HEK293T (cell line): Measurements from ENCODE around the gene PRDM16.

Source experiments
- CTCF ChIA-PET: fragments of 350-600 bp; formaldehyde crosslinking; extraction: SDS; loops from one replicate; lab custom pipeline; 2021; ENCODE audit warnings: antibody characterized with exemption, inconsistent platforms; lab: Yijun Ruan, JAX
- POLR2A ChIA-PET: fragments of 350-600 bp; formaldehyde crosslinking; extraction: SDS; loops from one replicate; lab custom pipeline; 2020; ENCODE audit warnings: antibody characterized with exemption, inconsistent platforms; lab: Yijun Ruan, JAX
- DNase-seq: peaks from one replicate; pipeline ENCODE4 v3.0.0; 2012; ENCODE audit warnings: mixed read lengths; ENCODE audit errors: extremely low spot score
- ARNT ChIP-seq: fragments of 450-650 bp; IDR thresholded peaks from 2 replicates; pipeline ENCODE4 v1.6.1; 2017; ENCODE audit warnings: mild to moderate bottlenecking
- BHLHE40 ChIP-seq: fragments of 450-650 bp; IDR thresholded peaks from 2 replicates; pipeline ENCODE4 v1.6.1; 2016; ENCODE audit warnings: mild to moderate bottlenecking, moderate library complexity, borderline replicate concordance
- CTBP1 ChIP-seq: fragments of 450-650 bp; IDR thresholded peaks from 2 replicates; pipeline ENCODE4 v1.6.1; 2016; ENCODE audit warnings: borderline replicate concordance
- ELF4 ChIP-seq: fragments of 450-650 bp; IDR thresholded peaks from 2 replicates; pipeline ENCODE4 v1.6.1; 2017; ENCODE audit warnings: antibody characterized with exemption
- FOXA1 ChIP-seq: fragments of 450-650 bp; IDR thresholded peaks from 2 replicates; pipeline ENCODE4 v1.6.1; 2016; ENCODE audit warnings: mild to moderate bottlenecking
- FOXK2 ChIP-seq: fragments of 450-650 bp; IDR thresholded peaks from 2 replicates; pipeline ENCODE4 v1.6.1; 2016; ENCODE audit warnings: mild to moderate bottlenecking
- FOXM1 ChIP-seq: fragments of 450-650 bp; IDR thresholded peaks from 2 replicates; pipeline ENCODE4 v1.6.1; 2017; ENCODE audit warnings: mild to moderate bottlenecking, borderline replicate concordance
- HDGF ChIP-seq: fragments of 450-650 bp; IDR thresholded peaks from 2 replicates; pipeline ENCODE4 v1.6.1; 2017; ENCODE audit warnings: antibody characterized with exemption, borderline replicate concordance
- L3MBTL2 ChIP-seq: fragments of 450-650 bp; conservative IDR thresholded peaks from 2 replicates; pipeline ENCODE4 v1.6.1; 2016; ENCODE audit warnings: mild to moderate bottlenecking
- LEF1 ChIP-seq: fragments of 450-650 bp; IDR thresholded peaks from 2 replicates; pipeline ENCODE4 v1.6.1; 2017; ENCODE audit warnings: mild to moderate bottlenecking, borderline replicate concordance
- NFRKB ChIP-seq: fragments of 450-650 bp; IDR thresholded peaks from 2 replicates; pipeline ENCODE4 v1.6.1; 2016; ENCODE audit warnings: mild to moderate bottlenecking, moderate library complexity
- PKNOX1 ChIP-seq: fragments of 450-650 bp; IDR thresholded peaks from 2 replicates; pipeline ENCODE4 v1.6.1; 2016
- SP1 ChIP-seq: fragments of 450-650 bp; IDR thresholded peaks from 2 replicates; pipeline ENCODE4 v1.6.1; 2017
- SUZ12 ChIP-seq: fragments of 450-650 bp; IDR thresholded peaks from 2 replicates; pipeline ENCODE4 v1.6.1; 2016; ENCODE audit warnings: mild to moderate bottlenecking
- TARDBP ChIP-seq: fragments of 450-650 bp; IDR thresholded peaks from 2 replicates; pipeline ENCODE4 v1.6.1; 2016
- ZNF384 ChIP-seq: fragments of 450-650 bp; IDR thresholded peaks from 2 replicates; pipeline ENCODE4 v1.6.1; 2016

The PRDM16 gene

DNA sequence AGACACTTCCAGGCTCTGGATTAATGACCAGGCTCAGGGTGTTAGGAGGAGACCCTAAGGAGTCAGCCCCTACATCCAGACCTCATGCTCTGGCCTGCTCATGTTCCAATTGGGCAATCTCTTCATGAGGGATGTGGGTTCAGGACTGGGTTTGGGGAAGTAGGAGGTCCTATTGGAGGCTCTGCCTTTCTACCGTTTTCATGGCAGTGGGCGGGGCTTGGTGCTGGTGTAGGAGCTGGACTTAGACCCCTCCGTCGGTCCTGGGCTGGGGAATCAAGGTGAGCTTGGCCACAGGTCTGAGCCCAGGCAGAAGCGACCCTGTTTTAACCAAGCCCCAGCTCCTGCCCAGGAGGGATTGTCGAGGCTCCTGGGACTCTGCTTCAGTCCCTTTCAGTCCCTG is 123.4 kb downstream of the PRDM16 start:
- ChIA-PET CTCF (interaction anchor here (0.7 kb wide), 1 partner anchor 179 kb away, joined by 3 read pairs; no protein-coding TSS in a partner anchor), POLR2A (no interaction called here)

GRCh38 chr1:3192825-3193224 is 123.8 kb downstream of the PRDM16 start:
- ChIA-PET POLR2A (no interaction called here), CTCF (interaction anchor here (0.7 kb wide), 1 partner anchor 179 kb away, joined by 3 read pairs; no protein-coding TSS in a partner anchor)
- no peak for DNase-seq
- TF ChIP-seq FOXA1 (no peak), L3MBTL2 (no peak), PKNOX1 (no peak), FOXM1 (no peak), SP1 (no peak), LEF1 (no peak), ELF4 (no peak), TARDBP (no peak), CTBP1 (no peak), FOXK2 (no peak)

More for the DNA sequence above, 123.4 kb downstream of the PRDM16 start:
- TF ChIP-seq TARDBP (no peak), L3MBTL2 (no peak), SUZ12 (no peak), BHLHE40 (no peak), FOXK2 (no peak), LEF1 (no peak), NFRKB (no peak), ELF4 (no peak), FOXM1 (no peak), CTBP1 (no peak), FOXA1 (no peak), PKNOX1 (no peak)
- no peak for DNase-seq

GRCh38 chr1:3193811-3194210 is 124.8 kb downstream of the PRDM16 start:
- ChIA-PET CTCF (no interaction called here), POLR2A (no interaction called here)
- TF ChIP-seq ARNT (no peak), ZNF384 (no peak), L3MBTL2 (no peak), ELF4 (no peak), SUZ12 (no peak), FOXM1 (no peak), FOXK2 (no peak), LEF1 (no peak), NFRKB (no peak), BHLHE40 (no peak), SP1 (no peak), TARDBP (no peak), FOXA1 (no peak), PKNOX1 (no peak)
- no peak for DNase-seq

DNA sequence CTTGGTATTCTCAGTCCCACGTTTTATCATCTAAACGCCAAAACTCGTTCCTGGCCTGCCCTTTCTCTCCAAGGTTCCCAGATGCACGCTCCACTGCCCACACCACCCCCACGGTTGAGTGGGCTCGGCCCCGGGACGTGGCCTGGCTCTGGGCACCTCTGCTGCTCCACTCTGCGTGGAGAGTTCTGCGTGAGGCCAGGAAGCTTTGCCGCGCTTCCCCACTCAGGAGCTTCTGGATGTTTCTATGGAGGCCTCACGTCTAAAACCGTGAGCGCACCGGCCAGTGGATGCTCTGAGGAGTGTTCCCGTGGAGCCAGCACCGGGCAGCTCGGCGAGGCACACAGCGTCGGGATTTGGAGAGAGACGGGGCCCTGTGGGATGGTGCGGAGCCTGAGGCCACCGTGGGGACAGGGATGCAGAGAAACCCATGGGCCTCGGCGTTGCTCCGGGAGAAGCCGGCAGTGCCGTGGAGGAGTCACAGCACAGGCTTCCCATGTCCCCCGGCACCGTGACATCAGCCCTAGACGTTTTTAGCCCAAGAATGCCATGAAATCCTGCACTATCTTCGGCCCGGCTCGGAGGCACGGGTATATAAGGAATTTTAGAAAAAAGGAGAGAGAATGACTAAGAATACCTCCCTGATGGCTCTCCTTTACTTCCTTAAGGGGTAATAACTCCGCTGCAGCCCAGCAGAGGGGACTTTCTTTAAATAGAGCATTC is 125.9 kb downstream of the PRDM16 start:
- ChIA-PET POLR2A (no interaction called here), CTCF (no interaction called here)
- TF ChIP-seq BHLHE40 (no peak), ELF4 (no peak), ZNF384 (no peak), FOXA1 (no peak), FOXM1 (no peak), HDGF (no peak), FOXK2 (no peak), ARNT (no peak), LEF1 (no peak), TARDBP (no peak), PKNOX1 (no peak), L3MBTL2 (no peak), CTBP1 (no peak)
- DNase-seq, result no peak

GRCh38 chr1:3195480-3195815 is 126.4 kb downstream of the PRDM16 start:
- ChIA-PET CTCF (no interaction called here), POLR2A (no interaction called here)
- DNase-seq, result no peak
- no peak for TF ChIP-seq TARDBP
- no peak for TF ChIP-seq LEF1
- no peak for TF ChIP-seq FOXM1
- no peak for TF ChIP-seq HDGF
- no peak for TF ChIP-seq ELF4
- TF ChIP-seq FOXA1, result no peak
- TF ChIP-seq SP1, result no peak
- no peak for TF ChIP-seq L3MBTL2
- no peak for TF ChIP-seq ZNF384
- TF ChIP-seq ARNT, result no peak
- no peak for TF ChIP-seq CTBP1
- no peak for TF ChIP-seq FOXK2
- no peak for TF ChIP-seq BHLHE40
- no peak for TF ChIP-seq PKNOX1
- no peak for TF ChIP-seq SUZ12
- no peak for TF ChIP-seq NFRKB
